ENCODE results near the gene CINP. TPM values are rescaled to one million over a fixed set of nuclear protein-coding genes. Genes with fewer than 3 reads are reported as not detected.
A peak's percentile ranks its signal among the peaks of the same experiment; 100 is the strongest.

CINP gene
- total RNA-seq = 27.4 TPM

DNA sequence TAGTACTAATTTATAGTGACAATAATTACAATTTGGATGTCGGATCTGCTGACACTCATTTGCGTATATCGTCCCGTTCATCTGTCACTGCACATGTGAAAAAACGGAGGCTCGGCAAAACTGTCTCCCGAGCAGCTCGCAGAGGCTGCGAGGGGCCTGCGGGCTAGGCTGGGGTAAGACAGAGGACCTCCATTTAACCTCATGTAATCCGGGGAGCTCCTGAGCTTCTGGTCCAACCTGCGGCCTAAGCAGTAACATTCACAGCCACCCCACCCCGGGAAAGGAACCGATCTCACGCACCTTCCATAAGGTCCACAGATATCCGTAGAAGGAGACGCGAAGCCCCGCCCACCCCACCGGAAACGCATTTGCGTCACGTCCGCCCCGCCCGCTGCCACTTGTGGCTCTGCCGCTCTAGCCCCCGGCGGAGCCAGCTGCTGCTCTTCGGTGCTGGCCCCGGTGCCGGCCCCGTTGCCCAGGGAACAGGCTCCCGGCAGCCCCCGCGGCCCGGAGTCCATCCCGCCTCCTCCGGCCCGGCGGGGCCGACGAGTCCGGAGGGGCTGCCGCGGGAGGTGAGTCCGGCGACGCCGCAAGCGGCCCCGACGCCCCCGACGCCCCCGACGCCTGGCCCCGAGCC lies at the start of gene CINP, which contains the start of gene TECPR2:
CINP (minus strand) TSS at position 346 of the 637 bp plus-strand sequence; CDS start at position 307, 39 bp downstream.
TECPR2 (plus strand) TSS at position 397 of the 637 bp plus-strand sequence. CDS start 13,781 bp downstream, outside the sequence.
- peak; percentile 93 for DNase-seq

DNA sequence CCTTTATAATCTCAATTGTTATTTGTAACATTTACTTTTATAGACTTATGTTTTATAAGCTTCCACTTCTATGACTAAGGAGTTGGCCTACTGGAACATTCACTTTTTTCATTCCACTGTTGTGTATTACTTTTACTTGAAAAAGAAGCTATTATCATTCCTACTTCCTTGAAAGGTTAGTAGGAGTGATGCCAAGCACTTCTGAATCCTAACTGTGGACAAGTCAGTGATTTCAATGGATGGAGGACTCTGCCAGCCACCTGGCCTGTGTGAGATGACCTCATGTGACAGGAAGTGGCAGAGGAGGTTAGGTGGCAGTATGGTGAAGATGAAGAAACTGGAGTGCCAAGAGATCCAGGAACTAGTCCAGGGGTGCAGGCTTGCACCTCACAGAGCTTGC lies 46.0 kb upstream of the CINP start:
- no peak for DNase-seq

DNA sequence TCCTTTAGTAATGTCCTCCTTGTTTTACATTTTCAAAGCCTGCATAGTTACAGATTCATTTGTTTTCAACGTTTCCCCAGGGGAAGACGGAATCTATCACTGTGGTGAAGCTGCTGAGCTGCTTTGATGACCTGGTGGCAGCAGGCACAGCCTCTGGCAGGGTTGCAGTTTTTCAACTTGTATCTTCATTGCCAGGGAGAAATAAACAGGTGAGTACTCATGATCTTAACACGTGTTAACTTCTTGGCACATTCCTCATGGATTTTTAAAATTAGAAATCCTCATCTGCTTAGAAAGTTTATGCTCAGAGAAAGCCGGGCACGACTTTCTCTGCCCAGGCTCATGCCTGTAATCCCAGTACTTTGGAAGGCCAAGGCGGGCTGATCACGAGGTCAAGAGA lies 44.6 kb upstream of the CINP start:
- DNase-seq = no peak

DNA sequence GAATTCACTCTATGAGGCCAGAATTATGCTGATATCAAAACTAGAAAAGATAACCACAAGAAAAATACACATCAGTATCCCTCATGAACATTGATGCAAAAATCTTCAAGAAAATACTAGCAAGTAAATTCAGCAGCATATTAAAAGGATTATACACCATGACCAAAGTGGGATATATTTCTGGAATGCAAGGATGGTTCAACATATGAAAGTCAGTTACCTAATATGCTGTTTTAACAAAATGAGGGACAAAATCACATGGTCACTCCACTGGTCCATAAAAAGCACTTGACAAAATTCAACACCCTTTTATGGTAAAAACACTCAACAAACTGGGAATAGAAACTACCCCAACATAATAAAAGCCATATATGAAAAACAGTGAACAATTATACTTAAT lies 40.3 kb upstream of the CINP start:
- no peak for DNase-seq

DNA sequence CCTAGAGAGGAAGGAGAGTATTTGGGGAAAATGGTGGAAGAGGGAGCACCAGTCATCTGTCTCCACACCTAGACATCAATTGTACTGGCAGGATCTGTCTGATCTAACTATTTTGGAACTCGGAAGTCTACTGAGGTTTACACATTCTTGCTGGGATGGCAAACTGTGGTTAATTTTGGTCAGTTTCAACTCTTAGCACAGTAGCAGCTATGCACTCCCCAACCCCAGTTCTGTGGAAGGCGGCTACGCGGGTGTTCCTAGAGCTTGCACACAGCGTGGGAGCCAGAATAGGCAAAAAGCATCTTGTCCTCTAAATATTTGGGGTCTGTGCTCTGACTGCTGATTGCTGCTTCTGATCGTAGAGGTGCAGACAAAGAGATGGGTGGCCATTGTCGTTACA lies 33.8 kb upstream of the CINP start:
- no peak for DNase-seq

DNA sequence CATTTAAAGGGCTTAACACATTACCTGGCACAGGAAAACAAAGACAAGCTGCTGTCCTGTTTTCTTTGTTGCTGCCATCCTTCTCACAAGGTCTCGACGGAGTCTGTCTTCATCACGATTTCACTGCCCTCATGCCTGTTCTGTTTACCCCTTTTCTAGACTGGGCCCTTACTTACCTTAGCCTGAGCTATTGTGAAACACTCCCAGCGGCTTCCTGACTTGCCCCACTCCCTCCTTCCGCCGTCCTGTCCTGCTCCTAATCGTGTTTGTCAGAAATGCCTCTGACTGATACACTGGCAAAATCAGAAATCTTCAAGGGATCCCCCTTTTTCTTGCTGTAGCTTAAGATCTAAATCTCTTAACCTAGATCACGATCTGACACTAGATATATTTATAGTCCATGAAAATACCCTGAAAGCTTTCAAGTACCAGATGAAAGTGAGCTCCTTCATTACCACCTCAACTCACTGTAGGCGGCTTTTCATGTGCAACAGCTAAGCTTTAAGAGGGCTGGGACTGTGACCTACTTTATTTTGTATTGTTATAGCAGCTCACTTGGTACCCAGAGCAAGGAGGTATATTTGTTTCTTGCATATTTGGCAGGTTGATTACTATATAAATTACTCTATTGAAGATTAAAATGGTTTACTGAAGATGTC lies 32.2 kb upstream of the CINP start:
- no peak for DNase-seq

DNA sequence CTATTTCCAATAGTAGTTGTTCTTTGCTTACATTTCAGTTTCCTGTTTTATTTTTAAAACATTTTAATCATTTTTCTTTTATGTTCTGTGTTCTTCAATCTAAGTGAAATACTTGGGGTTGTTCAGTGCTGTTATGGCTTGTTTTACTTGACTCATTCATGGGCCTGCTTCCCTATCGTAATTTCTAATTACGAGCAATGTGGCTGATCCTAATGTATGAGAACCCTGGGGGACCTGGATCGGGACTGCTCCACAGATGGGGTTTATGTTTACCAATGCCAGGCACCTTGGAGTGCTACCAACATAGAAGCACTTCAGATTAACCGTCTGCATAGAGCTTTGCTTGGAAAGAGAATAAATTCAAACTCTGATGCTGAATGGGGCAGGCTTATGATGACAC lies 29.8 kb upstream of the CINP start:
- no peak for DNase-seq

DNA sequence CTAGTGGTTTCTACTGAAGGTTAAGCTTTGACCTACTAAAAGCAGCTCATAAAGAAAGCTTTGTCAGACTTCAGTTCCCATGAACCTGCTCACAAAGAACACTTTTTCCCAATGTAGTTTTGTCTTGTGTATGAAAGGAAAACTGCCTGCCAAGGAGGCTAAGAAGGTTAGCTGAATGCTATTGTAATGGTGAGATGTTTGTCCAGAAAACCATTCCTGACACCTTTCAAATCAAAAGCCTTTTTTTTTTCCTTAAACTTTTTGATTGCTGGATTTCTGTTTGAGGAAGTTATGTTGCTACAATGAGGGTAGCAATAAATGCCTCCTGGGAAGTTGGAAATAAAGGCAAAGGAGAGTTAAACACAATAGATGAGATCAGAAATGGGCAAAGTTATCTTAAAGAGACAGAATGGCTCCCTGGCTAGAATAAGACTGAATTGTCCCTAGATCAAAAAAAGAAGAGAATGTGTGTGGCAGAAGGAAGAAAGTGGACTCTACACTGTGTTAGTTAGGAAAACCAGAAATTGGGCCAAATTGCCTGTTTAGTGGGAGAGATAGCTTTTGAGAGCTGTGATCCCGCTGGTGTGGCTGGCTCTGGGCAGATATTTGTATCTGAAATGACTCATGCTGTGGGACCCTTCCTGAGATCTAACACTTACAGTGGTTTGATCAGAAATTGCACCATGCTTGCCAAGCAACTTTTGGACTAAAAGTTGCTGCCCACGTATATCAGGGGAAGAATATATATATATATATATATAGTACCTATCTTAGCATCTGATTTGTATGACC lies 27.6 kb upstream of the CINP start:
- no peak for DNase-seq

DNA sequence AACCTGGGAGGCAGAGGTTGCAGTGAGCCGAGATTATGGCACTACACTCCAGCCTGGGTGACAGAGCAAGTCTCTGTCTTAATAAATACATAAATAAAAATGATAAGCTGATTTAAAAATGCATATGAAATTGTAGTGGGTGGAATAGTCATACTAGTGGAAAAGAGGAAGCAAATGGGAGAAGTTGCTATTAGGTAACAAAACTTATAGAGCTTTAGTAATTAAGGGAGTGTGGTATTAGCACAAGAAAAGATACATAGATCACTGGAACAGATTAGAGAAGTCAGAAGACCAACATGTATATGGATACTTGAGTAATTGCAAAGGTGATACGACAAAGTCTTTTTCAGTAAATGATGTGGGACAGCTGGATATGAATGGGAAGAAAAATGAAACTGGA lies 26.6 kb upstream of the CINP start:
- DNase-seq = no peak

DNA sequence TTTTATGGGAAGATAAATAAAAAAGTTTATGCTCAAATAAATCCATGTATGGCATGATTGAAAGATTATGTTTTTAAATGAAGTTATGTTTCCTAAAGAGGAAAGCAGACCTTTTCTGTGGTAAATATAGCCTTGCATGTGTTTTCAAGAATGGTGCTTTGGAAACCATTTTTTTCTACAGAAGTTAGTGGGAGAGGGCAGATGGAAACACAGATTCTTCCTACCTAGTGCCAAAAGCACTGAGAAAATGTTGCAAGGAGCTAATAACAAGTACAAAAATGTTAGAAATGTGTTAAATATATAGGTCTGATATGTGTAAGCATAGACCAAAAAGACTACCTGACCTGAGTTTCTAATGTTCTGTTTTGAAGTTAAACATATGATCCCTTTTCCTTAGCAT lies 24.4 kb upstream of the CINP start:
- no peak for DNase-seq

DNA sequence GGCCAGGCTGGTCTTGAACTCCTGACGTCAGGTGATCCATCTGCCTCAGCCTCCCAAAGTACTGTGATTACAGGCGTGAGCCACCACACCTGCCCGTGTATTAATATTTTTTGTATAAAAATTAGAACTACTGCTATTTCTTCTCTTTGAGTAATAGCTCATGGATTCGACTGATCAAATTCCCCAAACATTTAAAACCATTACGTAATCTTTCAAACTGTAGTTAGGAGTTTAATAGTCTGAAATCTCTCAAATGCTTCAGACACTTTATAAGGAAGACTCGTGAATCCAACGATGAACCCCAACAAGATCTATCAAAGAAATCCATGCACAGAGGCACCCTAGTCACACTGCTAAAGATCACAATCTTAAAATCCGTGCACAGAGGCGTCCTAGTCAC lies 16.1 kb upstream of the CINP start:
- DNase-seq = no peak

DNA sequence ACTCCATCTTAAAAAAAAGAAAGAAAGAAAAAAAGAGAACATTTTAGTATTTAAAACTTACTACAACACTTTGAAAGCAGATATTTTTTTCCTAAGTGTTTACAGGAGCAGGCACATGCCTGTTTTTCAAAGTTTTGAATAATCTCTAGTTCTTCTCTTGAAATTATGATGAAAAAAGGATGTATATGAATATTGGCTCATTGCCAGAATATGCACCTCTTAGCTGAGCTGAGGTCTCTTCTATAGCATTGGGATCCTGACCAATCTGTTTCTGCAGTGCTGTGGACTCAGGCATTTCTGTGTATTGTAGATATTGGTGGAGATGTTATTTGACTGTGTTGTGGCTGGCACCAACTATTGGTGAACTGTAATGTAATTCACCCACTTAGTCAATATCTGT lies 15.0 kb upstream of the CINP start:
- no peak for DNase-seq

DNA sequence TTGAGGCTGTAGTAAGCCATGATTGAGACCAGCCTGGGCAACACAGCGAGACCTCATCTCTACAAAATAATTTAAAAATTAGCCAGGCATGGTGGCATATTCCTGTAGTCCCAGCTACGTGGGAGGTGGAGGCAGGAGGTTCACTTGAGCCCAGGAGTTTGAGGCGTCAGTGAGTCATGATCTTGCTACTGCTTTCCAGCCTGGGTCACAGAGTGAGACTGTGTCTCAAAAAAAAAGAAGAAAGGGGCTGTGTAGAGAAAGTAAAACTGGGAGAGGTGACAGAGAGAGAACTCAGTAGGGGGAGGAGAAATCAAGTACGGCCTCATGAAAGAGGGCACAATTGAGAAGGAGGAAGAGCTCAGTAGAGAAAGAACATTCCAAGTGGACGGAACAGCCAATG lies 12.4 kb upstream of the CINP start:
- DNase-seq = no peak

DNA sequence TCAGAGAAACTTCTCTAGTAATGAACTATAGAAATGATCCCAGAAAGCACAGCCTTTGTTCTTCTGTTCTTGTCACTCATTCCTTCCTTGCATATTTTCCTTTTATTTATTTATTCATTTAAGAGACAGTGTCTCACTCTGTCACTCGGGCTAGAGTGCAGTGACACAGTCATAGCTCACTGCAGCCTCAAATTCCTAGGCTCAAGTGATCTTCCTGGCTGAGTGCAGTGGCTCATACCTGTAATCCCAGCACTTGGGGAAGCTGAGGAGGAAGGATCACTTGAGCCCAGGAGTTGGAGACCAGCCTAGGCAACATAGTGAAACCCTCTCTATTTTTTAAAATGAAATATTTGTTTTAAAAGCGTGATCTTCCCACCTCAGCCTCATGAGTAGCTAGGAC lies 11.6 kb upstream of the CINP start:
- no peak for DNase-seq

DNA sequence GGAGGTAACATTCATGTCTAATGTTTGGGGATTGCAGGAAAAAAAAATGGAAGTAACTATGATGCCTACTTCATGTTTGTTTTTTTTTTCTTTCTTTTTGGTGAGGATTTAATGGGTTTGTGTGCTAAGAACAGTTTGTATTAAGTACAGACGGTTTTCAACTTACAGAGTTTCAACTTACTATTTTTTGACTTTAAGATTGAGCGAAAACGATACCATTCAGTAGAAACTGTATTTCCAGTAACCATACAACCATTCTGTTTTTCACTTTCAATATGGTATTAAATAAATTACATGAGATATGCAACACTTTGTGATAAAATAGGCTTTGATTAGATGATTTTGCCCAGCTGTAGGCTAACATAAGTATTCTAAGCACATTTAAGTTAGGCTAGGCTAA lies 10.4 kb upstream of the CINP start:
- no peak for DNase-seq

DNA sequence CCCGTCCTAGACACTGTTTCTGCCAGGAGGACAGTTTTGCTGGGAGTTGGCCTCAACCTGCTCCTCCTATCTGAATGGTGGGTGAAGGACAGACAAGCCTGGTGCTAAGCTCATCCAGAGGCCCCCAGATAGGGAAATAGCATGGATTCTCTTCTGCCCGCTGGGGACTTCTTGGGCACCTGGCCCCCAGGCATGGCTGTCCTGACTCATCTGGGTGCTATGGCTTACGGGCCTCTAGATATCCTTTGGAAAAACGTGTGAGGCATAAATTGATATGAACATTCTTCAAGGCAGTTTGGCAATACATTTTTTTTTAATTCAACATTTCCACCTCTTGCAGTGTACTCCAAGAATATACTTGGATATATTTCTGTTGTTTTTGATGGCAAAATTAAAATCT lies 8.7 kb upstream of the CINP start:
- no peak for DNase-seq

DNA sequence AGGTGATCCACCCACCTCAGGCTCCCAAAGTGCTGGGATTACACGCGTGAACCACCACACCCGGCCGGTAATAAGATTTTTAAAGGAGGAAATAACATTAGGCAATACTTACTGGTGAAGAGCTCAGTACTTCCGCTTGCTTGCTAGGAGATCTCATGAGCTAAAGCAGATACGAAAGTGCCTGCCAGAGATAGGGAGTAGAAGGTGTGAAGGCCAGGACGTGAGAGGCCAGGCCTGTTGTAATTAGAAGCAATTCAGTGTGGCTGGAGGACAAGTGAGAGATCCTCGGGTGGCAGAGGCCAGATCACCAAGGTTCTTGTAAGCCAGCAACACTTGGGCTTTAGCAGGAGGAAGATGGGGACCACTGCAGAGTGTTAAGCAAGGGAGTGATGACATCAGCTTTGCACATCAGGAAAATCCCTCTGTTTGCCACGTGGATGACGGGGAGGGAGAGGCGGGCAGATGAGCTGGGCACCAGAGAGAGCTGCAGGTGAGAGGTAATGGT lies 7.7 kb upstream of the CINP start:
- DNase-seq = no peak

DNA sequence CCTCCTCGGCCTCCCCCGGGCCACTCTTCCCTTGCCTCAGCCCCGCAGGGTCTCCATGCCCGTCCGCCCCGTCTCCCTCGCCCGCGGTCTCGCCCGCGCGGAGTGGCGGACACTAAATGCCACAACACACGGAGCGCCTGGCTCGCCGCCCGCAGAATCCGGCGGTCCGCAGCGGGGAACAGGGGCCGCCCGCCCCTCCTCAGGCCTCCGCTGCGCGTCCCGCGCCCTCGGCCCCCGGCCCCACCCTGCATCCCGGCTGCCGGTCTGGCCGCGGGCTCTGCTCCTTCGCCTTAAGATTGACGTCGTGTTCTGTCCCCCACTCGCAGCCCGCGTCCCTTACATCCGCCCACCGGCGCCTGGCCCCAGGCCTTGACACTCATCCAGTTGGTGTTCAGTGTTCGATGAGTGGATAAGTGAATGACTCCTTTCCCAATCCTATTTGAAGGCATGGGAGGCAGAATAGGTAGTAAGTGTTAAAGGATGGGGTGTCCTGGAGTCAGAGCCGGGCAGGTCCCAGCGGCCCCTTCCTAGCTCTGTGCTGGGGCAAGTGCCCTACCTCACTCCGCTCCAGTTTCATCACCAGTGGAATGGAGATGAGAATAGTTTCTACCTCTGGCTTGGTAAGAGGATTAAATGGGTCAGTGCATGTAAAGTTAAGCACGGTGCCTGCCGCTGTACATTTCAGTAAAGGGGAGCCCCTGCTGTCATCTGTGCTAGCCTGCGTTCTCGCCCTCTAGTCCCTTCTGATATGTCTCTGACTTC lies 673 bp upstream of the CINP start:
- no peak for DNase-seq

DNA sequence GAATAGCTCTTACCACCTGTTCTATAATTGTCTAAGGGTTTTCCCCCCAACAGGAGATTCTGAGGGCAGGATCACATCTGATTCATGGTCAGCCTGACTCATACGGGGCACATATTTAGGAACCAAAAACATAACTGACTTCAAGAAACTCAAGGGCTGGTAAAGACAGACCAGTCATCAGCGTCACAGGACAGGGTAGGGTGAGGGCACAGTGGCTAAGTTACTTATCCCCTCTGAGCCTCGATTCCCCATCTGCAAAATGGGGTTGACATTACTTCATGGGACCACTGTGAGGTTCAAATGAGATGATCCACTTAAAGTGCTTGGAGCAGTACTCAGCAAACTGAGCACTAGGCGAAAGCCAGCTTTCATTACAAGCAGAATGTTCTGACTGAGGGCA lies 606 bp downstream of the CINP start:
- DNase-seq = no peak

DNA sequence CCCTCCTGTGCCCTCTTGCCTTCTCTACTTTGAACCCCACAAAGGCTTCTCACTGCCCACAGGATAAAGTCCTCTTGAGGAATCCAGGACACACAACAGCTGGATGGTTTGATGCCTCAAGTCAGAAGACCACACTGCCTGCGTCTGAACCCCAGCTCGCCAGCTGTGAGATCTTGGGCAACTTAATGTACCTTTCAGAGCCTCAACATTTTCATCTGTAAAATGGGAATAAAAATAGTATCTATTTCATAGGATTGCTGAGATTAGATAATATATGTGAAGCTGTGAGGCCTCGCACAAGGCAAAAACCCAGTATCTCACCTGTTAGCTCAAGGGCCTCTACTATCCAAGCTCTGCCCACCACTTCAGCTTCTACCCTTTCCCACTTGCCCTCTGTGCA lies 2.3 kb downstream of the CINP start:
- no peak for DNase-seq

DNA sequence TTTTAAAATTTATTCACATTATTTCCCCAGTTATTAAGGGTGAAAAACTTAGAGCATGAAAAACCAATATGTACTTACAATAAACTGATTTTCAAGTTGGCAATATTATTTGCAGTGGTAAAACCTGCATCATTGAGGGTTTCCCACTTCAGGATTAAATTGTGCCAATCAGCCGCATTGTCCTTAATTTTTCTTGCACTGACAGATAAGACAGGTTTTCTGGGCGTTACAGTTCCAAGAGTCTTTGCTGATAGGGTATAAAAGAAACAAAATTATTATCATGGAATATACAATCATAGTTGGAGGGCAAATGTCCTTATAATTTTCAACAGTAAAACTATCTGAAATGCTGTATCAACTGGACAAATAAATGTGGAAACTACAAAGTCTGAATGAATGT lies 3.3 kb downstream of the CINP start:
- DNase-seq = no peak

DNA sequence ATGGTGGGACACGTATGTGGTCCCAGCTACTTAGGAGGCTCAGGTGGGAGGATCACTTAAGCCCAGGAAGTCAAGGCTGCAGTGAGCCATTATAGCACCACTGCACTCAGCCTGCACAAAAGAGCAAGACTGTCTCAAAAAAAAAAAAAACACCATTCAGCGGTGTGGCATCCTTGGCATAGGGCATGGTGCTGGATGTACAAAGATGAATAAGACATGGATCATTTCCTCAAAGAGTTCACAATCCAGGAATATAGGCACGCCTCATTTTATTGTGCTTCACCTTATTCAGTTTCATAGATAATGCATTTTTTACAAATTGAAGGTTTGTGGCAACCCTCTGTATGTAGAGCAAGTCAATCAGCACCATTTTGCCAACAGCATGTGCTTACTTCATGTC lies 6.4 kb downstream of the CINP start:
- DNase-seq = no peak
